ENCODE results near the gene SF3A2.

GRCh38 chr19:2251106-2252054 is 14.8 kb downstream of the SF3A2 start:
- TF ChIP-seq EZH2phosphoT487 (IDR thresholded peaks at IDR 0.05; ENCODE audit: borderline replicate concordance) (no peak), CTCF (conservative IDR thresholded peaks at IDR 0.05; ENCODE audit: low read length) (no peak)
